Bronchial smooth muscle cell (primary cell): ENCODE data around the gene OR6S1. TPM values are rescaled to one million over a fixed set of nuclear protein-coding genes. Genes with fewer than 3 reads are reported as not detected.

Experiments used
- total RNA-seq: library from RNA; depleted of rRNA; stranded (reverse); fragments of >200 nt; gene quantifications from 2 replicates; pipeline ENCODE4 v1.2.1, GENCODE V29; 2014

The OR6S1 gene
- not detected in 2 replicates for total RNA-seq

GRCh38 chr14:20641591-20641990, at the start of gene OR6S1:
Gene OR6S1 (minus strand): TSS chr14:20641691. CDS start chr14:20641691, 0 bp downstream.

GRCh38 chr14:20688167-20688839, 46.8 kb upstream of the OR6S1 start, which contains the start of gene ANG:
Gene ANG (plus strand): TSS chr14:20688764. CDS start chr14:20693565, 4,801 bp downstream.

GRCh38 chr14:20683891-20684661, 42.6 kb upstream of the OR6S1 start, which contains the start of gene RNASE4:
Gene RNASE4 (plus strand): TSS chr14:20684560. CDS start chr14:20699372, 14,812 bp downstream.

GRCh38 chr14:20591235-20591634, 50.3 kb downstream of the OR6S1 start, which contains the start of gene RNASE12:
Gene RNASE12 (minus strand): TSS chr14:20591376. CDS start chr14:20590723, 653 bp downstream.

Other genes starting within 250 kb of the OR6S1 start
- gene TEP1, start 228.2 kb downstream of the OR6S1 start, total RNA-seq = 12.0 and 12.5 TPM in 2 replicates
- 0.32 and 0.60 TPM in 2 replicates for gene KLHL33, start 205.5 kb downstream of the OR6S1 start, total RNA-seq
- 24.9 and 26.3 TPM in 2 replicates for gene OSGEP, start 186.9 kb downstream of the OR6S1 start, total RNA-seq
- gene APEX1, start 186.5 kb downstream of the OR6S1 start, total RNA-seq = 46.5 and 68.7 TPM in 2 replicates
- 20.9 and 22.1 TPM in 2 replicates for gene PIP4P1, start 180.3 kb downstream of the OR6S1 start, total RNA-seq
- 6.6 and 9.6 TPM in 2 replicates for gene PNP, start 172.3 kb downstream of the OR6S1 start, total RNA-seq
- gene RNASE10, start 136.2 kb downstream of the OR6S1 start, total RNA-seq = 0.17 TPM in 1 of 2 replicates, not detected in the other
- gene RNASE9, start 80.6 kb downstream of the OR6S1 start, total RNA-seq = not detected in 2 replicates
- gene RNASE11, start 53.7 kb downstream of the OR6S1 start, total RNA-seq = not detected in 2 replicates
- not detected in 2 replicates for gene RNASE12, start 50.3 kb downstream of the OR6S1 start, total RNA-seq
- 10.2 and 31.9 TPM in 2 replicates for gene RNASE4, start 42.9 kb upstream of the OR6S1 start, total RNA-seq
- gene ANG, start 47.1 kb upstream of the OR6S1 start, total RNA-seq = 3.9 and 5.2 TPM in 2 replicates
- not detected in 2 replicates for gene EDDM3A, start 104.2 kb upstream of the OR6S1 start, total RNA-seq
- not detected in 2 replicates for gene EDDM3B, start 126.7 kb upstream of the OR6S1 start, total RNA-seq
- not detected in 2 replicates for gene RNASE6, start 139.6 kb upstream of the OR6S1 start, total RNA-seq
- 0.16 TPM in 1 of 2 replicates, not detected in the other for gene RNASE1, start 161.2 kb upstream of the OR6S1 start, total RNA-seq
- 0.16 TPM in 1 of 2 replicates, not detected in the other for gene RNASE3, start 249.7 kb upstream of the OR6S1 start, total RNA-seq